Liver (tissue), 9 donors: Measurements from ENCODE around the gene AFAP1. TPM values are rescaled to one million over a fixed set of nuclear protein-coding genes. Genes with fewer than 3 reads are reported as not detected.

Experiments
- DNase-seq: peaks from one replicate; pipeline ENCODE4 v3.0.0-alpha.2; 2017; ENCODE audit warnings: low spot score
- H3K27ac ChIP-seq, 2 donors: one replicate each; pipeline ENCODE4 v1.7.0; 2013; ENCODE audit warnings: inconsistent platforms in 2 of 2, low read length in 2 of 2, control low read depth in 1 of 2, low read depth in 1 of 2, mild to moderate bottlenecking in 1 of 2
- H3K27me3 ChIP-seq, 4 donors: one replicate each; pipeline versions ENCODE4 v1.6.1 to v1.7.0; 2013; ENCODE audit warnings: low read length in 3 of 4, inconsistent platforms in 1 of 4, mild to moderate bottlenecking in 1 of 4, moderate library complexity in 1 of 4; ENCODE audit not compliant: control insufficient read depth in 4 of 4, insufficient read depth in 4 of 4
- H3K36me3 ChIP-seq, 4 donors: one replicate each; pipeline versions ENCODE4 v1.6.1 to v1.7.0; 2013; ENCODE audit warnings: low read length in 3 of 4, mild to moderate bottlenecking in 3 of 4, low read depth in 1 of 4, moderate library complexity in 1 of 4; ENCODE audit not compliant: control insufficient read depth in 4 of 4, insufficient read depth in 3 of 4
- H3K4me1 ChIP-seq, 4 donors: one replicate each; pipeline versions ENCODE4 v1.6.1 to v1.7.0; 2013; ENCODE audit warnings: low read length in 3 of 4, mild to moderate bottlenecking in 3 of 4, moderate library complexity in 1 of 4; ENCODE audit not compliant: control insufficient read depth in 4 of 4, insufficient read depth in 4 of 4
- H3K4me3 ChIP-seq, 3 donors: one replicate each; pipeline versions ENCODE4 v1.6.1 to v1.7.0; 2013; ENCODE audit warnings: low read length in 3 of 3, control low read depth in 1 of 3, low read depth in 1 of 3, mild to moderate bottlenecking in 1 of 3
- H3K9ac ChIP-seq, 2 donors: one replicate each; pipeline ENCODE4 v1.7.0; 2013; ENCODE audit warnings: low read length in 2 of 2, mild to moderate bottlenecking in 2 of 2, moderate library complexity in 2 of 2, control low read depth in 1 of 2, low read depth in 1 of 2
- H3K9me3 ChIP-seq, 4 donors: one replicate each; pipeline versions ENCODE4 v1.6.1 to v1.7.0; 2013; ENCODE audit warnings: low read length in 3 of 4; ENCODE audit not compliant: control insufficient read depth in 4 of 4
- ATF3 ChIP-seq: IDR thresholded peaks from 2 replicates; pipeline ENCODE4 v1.6.1; 2016; ENCODE audit warnings: antibody characterized with exemption
- CTCF ChIP-seq: fragments of 150-350 bp; IDR thresholded peaks from 2 replicates; pipeline ENCODE4 v1.5.1; 2017; ENCODE audit warnings: improper control_type of control experiment, low read depth, low read length; ENCODE audit not compliant: missing input control
- EGR1 ChIP-seq, 2 donors: IDR thresholded peaks; 2 replicates each; pipeline ENCODE4 v1.6.1; 2016 to 2018; ENCODE audit warnings: antibody characterized with exemption in 2 of 2, low read depth in 2 of 2
- FOXA1 ChIP-seq: IDR thresholded peaks from 2 replicates; pipeline ENCODE4 v1.6.1; 2016; ENCODE audit warnings: antibody characterized with exemption
- FOXA2 ChIP-seq: IDR thresholded peaks from 2 replicates; pipeline ENCODE4 v1.6.1; 2016; ENCODE audit warnings: antibody characterized with exemption
- GABPA ChIP-seq, 2 donors: IDR thresholded peaks in 1 of 2; conservative IDR thresholded peaks in 1 of 2; 2 replicates each; pipeline ENCODE4 v1.6.1; 2016; ENCODE audit warnings: antibody characterized with exemption in 2 of 2, mild to moderate bottlenecking in 1 of 2, moderate library complexity in 1 of 2
- HNF4A ChIP-seq, 2 donors: conservative IDR thresholded peaks; 2 replicates each; pipeline ENCODE4 v1.6.1; 2016; ENCODE audit warnings: antibody characterized with exemption in 2 of 2, mild to moderate bottlenecking in 2 of 2
- HNF4G ChIP-seq: IDR thresholded peaks from 2 replicates; pipeline ENCODE4 v1.6.1; 2016; ENCODE audit warnings: antibody characterized with exemption
- JUND ChIP-seq, 2 donors: IDR thresholded peaks; 2 replicates each; pipeline ENCODE4 v1.6.1; 2016; ENCODE audit warnings: antibody characterized with exemption in 2 of 2
- MAX ChIP-seq: IDR thresholded peaks from 2 replicates; pipeline ENCODE4 v1.6.1; 2016; ENCODE audit warnings: antibody characterized with exemption
- NR2F2 ChIP-seq: IDR thresholded peaks from 2 replicates; pipeline ENCODE4 v1.6.1; 2016; ENCODE audit warnings: antibody characterized with exemption
- RAD21 ChIP-seq, 2 donors: IDR thresholded peaks; 2 replicates each; pipeline ENCODE4 v1.6.1; 2016; ENCODE audit warnings: antibody characterized with exemption in 2 of 2, mild to moderate bottlenecking in 2 of 2
- REST ChIP-seq: IDR thresholded peaks from 2 replicates; pipeline ENCODE4 v1.6.1; 2016; ENCODE audit warnings: antibody characterized with exemption, mild to moderate bottlenecking
- RXRA ChIP-seq, 2 donors: IDR thresholded peaks; 2 replicates each; pipeline ENCODE4 v1.6.1; 2017 to 2018; ENCODE audit warnings: antibody characterized with exemption in 2 of 2, mild to moderate bottlenecking in 1 of 2
- SP1 ChIP-seq: IDR thresholded peaks from 2 replicates; pipeline ENCODE4 v1.6.1; 2018; ENCODE audit warnings: antibody characterized with exemption, mild to moderate bottlenecking
- TAF1 ChIP-seq: conservative IDR thresholded peaks from 2 replicates; pipeline ENCODE4 v1.6.1; 2016; ENCODE audit warnings: antibody characterized with exemption, mild to moderate bottlenecking
- YY1 ChIP-seq: IDR thresholded peaks from 2 replicates; pipeline ENCODE4 v1.6.1; 2016; ENCODE audit warnings: antibody characterized with exemption, mild to moderate bottlenecking
- ZBTB33 ChIP-seq: IDR thresholded peaks from 2 replicates; pipeline ENCODE4 v1.6.1; 2016; ENCODE audit warnings: antibody characterized with exemption
- WGBS: extraction: QIAGEN DNeasy Blood & Tissue Kit; methylation state at CpG from one replicate; pipeline ENCODE4 v1.1.7; 2013; 5-methylcytosine and 5-hydroxymethylcytosine counted together
- polyA plus RNA-seq, 2 donors: library from polyadenylated mRNA; stranded (reverse) in 1 of 2; unstranded in 1 of 2; fragments of 200-250 nt in 1 of 2; fragments of >200 nt in 1 of 2; fragmentation: Nextera tagmentation in 1 of 2; extraction: Ambion mirVana in 1 of 2; gene quantifications; one replicate each; pipeline versions ENCODE4 v1.2.1 to v1.2.3, GENCODE V29; 2013 to 2015
- total RNA-seq, 2 donors: library from RNA; depleted of rRNA; stranded (reverse); fragments of >200 nt; gene quantifications; one replicate each; pipeline ENCODE4 v1.2.3, GENCODE V29; 2014
- donor health status: healthy.
- donor health status: healthy.
- donor health status: healthy.
- donor health status: healthy.
- donor health status: healthy.

Gene AFAP1
- total and polyA plus RNA-seq, 4 donors: 0.40 to 3.2 (median 1.6) TPM

- 90% methylated on average over 14 of the region's 14 CpGs for WGBS
- H3K9me3 ChIP-seq: no peaks in the 10 kb centered on the region
- H3K27me3 ChIP-seq: no peaks in the 10 kb centered on the region
- H3K9ac ChIP-seq: no peak overlapping the region
- H3K4me3 ChIP-seq: no peak overlapping the region
- H3K27ac ChIP-seq: peak overlapping the region in 1 of 2 donors; percentile 69
- no peaks in the 10 kb centered on the region for H3K36me3 ChIP-seq
- TF ChIP-seq CTCF: no peak
- TF ChIP-seq YY1: no peak
- no peak for TF ChIP-seq NR2F2
- TF ChIP-seq TAF1: no peak
- TF ChIP-seq SP1: no peak
- TF ChIP-seq RXRA (IDR thresholded peaks at IDR 0.05): no peak
- no peak for TF ChIP-seq ZBTB33
- no peak for TF ChIP-seq HNF4A (conservative IDR thresholded peaks at IDR 0.05)
- TF ChIP-seq ATF3: no peak
- no peak for TF ChIP-seq FOXA2
- no peak for TF ChIP-seq MAX
- TF ChIP-seq FOXA1: no peak
- TF ChIP-seq EGR1 (IDR thresholded peaks at IDR 0.05; ENCODE audit: low read depth in 2 of 2): no peak
- no peak for TF ChIP-seq GABPA (IDR thresholded peaks at IDR 0.05 in 1 of 2, conservative IDR thresholded peaks at IDR 0.05 in 1 of 2)
- TF ChIP-seq RAD21 (IDR thresholded peaks at IDR 0.05): no peak
- no peak for TF ChIP-seq REST
- no peak for TF ChIP-seq HNF4G
- TF ChIP-seq JUND (IDR thresholded peaks at IDR 0.05): no peak
- no peak for DNase-seq
- H3K4me1 ChIP-seq: no peaks in the 10 kb centered on the region
Measured at GRCh38 chr4:7831858-7832730, 107.6 kb downstream of the AFAP1 start.
